MCF 10A (cell line): ENCODE measurements around the gene PDYN. TPM values are rescaled to one million over a fixed set of nuclear protein-coding genes. Genes with fewer than 3 reads are reported as not detected.

Experiments
- BruUV-seq: library from RNA; stranded (reverse); fragments of 400-500 nt; replicated peaks from 2 replicates; lab custom pipeline; 2021; lab: Mats Ljungman, UMichigan
- CTCF ChIA-PET: fragments of 300-600 bp; sonication (Branson Sonifier 250); formaldehyde crosslinking; extraction: SDS; loops from one replicate; lab custom pipeline; 2021; ENCODE audit warnings: antibody characterized with exemption, inconsistent platforms; lab: Yijun Ruan, JAX
- POLR2A ChIA-PET: fragments of 300-600, 350-650 bp; sonication (Branson Sonifier 250); formaldehyde crosslinking; extraction: SDS; loops from one replicate; lab custom pipeline; 2020; ENCODE audit warnings: antibody characterized with exemption, inconsistent platforms; lab: Yijun Ruan, JAX
- DNase-seq: peaks from one replicate; pipeline ENCODE4 v3.0.0-alpha.2; 2018; ENCODE audit not compliant: unreplicated experiment
- H3K27ac Mint-ChIP-seq: one replicate; pipeline ENCODE4 v1.8.0; 2022; ENCODE audit warnings: mild to moderate bottlenecking, low read depth, mixed read lengths; ENCODE audit not compliant: unreplicated experiment
- H3K27me3 Mint-ChIP-seq: one replicate; pipeline ENCODE4 v1.8.0; 2022; ENCODE audit warnings: mixed read lengths; ENCODE audit not compliant: insufficient read depth, unreplicated experiment
- H3K36me3 Mint-ChIP-seq: one replicate; pipeline ENCODE4 v1.8.0; 2022; ENCODE audit warnings: mild to moderate bottlenecking, moderate library complexity, mixed read lengths; ENCODE audit not compliant: insufficient read depth, unreplicated experiment
- H3K4me1 Mint-ChIP-seq: one replicate; pipeline ENCODE4 v1.8.0; 2022; ENCODE audit warnings: mixed read lengths; ENCODE audit not compliant: insufficient read depth, unreplicated experiment
- H3K4me3 Mint-ChIP-seq: one replicate; pipeline ENCODE4 v1.8.0; 2022; ENCODE audit warnings: mild to moderate bottlenecking, moderate library complexity, mixed read lengths; ENCODE audit not compliant: unreplicated experiment
- H3K9me3 Mint-ChIP-seq: one replicate; pipeline ENCODE4 v1.8.0; 2022; ENCODE audit warnings: mixed read lengths; ENCODE audit not compliant: unreplicated experiment
- intact Hi-C: fragments of 100-400 bp; cut with micrococcal nuclease; formaldehyde crosslinking; loops from 2 replicates; pipeline ENCODE4 v1.14.1; 2022
- total RNA-seq: library from RNA; stranded (reverse); gene quantifications from 2 replicates; pipeline ENCODE4 v1.2.3, GENCODE V29; 2022
- TF ChIP-seq, protein P1 (sequence below): fragments of 200-600 bp; IDR thresholded peaks from one replicate; pipeline ENCODE4 v1.8.0; 2022; ENCODE audit warnings: antibody characterized with exemption, mild to moderate bottlenecking; ENCODE audit not compliant: unreplicated experiment

PDYN gene
- total RNA-seq, 1 experiment from 2014 or later, result not detected

DNA sequence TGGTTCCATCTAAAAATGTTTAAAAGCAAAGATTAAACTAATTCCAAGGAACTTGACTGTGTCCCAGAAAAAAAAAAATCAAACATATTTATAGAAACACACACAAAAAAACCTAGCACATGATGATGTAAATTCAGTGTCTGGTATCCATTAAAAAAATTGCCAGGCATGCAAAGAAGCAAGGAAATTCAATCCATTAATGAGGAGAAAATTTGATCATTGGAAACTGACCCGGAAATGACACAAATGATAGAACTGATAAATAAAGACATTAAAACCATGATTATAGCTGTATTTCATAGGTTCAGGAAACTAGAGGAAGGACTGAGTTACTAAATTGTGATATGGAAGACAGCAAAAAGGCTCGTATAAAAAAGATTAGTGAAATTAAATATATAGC, 34.7 kb downstream of the PDYN start:
- CTCF ChIA-PET, result interaction anchor here (0.7 to 2.0 kb wide), 4 partner anchors 10 to 214 kb away, joined by 4 to 12 read pairs (median 4); no protein-coding TSS in a partner anchor
- no peak overlapping the region for H3K4me3 Mint-ChIP-seq
- H3K27me3 Mint-ChIP-seq, result peaks cover 25% of the 10 kb centered on the region
- H3K36me3 Mint-ChIP-seq, result no peaks in the 10 kb centered on the region
- POLR2A ChIA-PET, result interaction anchor here (0.7 to 1.6 kb wide), 8 partner anchors 9 to 872 kb away, joined by 3 to 5 read pairs (median 3); partner anchors contain the start of gene STK35
- H3K9me3 Mint-ChIP-seq, result no peaks in the 10 kb centered on the region
- no peak overlapping the region for H3K27ac Mint-ChIP-seq
- no peaks in the 10 kb centered on the region for H3K4me1 Mint-ChIP-seq
- intact Hi-C loops, result no loop called here
- DNase-seq, result no peak
- TF ChIP-seq, protein P1, sequence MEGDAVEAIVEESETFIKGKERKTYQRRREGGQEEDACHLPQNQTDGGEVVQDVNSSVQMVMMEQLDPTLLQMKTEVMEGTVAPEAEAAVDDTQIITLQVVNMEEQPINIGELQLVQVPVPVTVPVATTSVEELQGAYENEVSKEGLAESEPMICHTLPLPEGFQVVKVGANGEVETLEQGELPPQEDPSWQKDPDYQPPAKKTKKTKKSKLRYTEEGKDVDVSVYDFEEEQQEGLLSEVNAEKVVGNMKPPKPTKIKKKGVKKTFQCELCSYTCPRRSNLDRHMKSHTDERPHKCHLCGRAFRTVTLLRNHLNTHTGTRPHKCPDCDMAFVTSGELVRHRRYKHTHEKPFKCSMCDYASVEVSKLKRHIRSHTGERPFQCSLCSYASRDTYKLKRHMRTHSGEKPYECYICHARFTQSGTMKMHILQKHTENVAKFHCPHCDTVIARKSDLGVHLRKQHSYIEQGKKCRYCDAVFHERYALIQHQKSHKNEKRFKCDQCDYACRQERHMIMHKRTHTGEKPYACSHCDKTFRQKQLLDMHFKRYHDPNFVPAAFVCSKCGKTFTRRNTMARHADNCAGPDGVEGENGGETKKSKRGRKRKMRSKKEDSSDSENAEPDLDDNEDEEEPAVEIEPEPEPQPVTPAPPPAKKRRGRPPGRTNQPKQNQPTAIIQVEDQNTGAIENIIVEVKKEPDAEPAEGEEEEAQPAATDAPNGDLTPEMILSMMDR, result no peak
- BruUV-seq, result no TSS peak

DNA sequence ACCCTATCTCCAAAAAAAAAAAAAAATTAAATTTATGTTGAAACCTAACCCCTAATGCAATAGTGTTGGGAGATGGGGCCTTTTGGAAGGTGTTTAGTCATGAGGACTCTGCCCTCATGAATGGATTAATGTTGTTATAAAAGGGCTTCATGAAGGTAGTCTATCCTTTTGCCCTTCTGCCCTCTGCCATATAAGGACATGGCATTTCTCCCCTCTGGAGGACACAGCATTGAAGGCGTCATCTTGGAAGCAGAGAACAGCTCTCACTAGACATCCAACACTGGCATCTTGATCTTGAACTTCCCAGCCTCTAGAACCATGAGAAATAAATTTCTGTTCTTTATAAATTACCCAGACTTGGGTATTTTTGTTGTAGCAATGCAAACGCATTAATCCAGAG, 35.4 kb downstream of the PDYN start:
- Mint-ChIP-seq H3K4me1 (no peaks in the 10 kb centered on the region), H3K4me3 (no peak overlapping the region), H3K27ac (no peak overlapping the region), H3K36me3 (no peaks in the 10 kb centered on the region), H3K9me3 (no peaks in the 10 kb centered on the region), H3K27me3 (peaks cover 22% of the 10 kb centered on the region)
- intact Hi-C loops, result no loop called here
- TF ChIP-seq, protein P1, result no peak
- BruUV-seq, result no TSS peak
- CTCF ChIA-PET, result interaction anchor here (0.7 to 2.0 kb wide), 5 partner anchors 24 to 214 kb away, joined by 3 to 12 read pairs (median 4); no protein-coding TSS in a partner anchor
- POLR2A ChIA-PET, result interaction anchor here (1.2 to 1.6 kb wide), 3 partner anchors 9 to 24 kb away, joined by 3 to 5 read pairs (median 4); no protein-coding TSS in a partner anchor
- DNase-seq, result no peak

DNA sequence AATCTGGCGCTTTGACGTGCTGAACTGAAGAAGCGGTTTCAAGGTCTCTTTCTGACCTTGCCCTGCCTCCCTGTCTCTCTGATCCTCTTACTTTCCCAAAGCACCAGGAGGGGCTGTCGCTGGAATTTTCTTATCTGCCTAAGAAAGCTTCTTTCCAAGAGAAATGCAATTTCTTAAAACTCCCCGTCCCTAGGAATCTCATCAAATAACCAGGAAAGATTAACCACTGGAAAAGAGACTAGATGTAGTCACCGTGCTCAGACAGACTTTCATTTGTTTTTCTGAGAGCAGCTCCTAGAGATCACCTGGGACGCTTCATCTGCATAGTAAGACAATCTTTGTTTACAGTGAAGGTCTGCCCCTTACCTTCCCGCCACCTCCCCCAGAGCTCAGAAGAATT, 38.6 kb downstream of the PDYN start:
- H3K36me3 Mint-ChIP-seq, result no peaks in the 10 kb centered on the region
- no peaks in the 10 kb centered on the region for H3K9me3 Mint-ChIP-seq
- no peaks in the 10 kb centered on the region for H3K27me3 Mint-ChIP-seq
- DNase-seq, result no peak
- H3K27ac Mint-ChIP-seq, result no peak overlapping the region
- TF ChIP-seq, protein P1, result no peak
- H3K4me3 Mint-ChIP-seq, result no peak overlapping the region
- BruUV-seq, result no TSS peak
- intact Hi-C loops, result no loop called here
- no peaks in the 10 kb centered on the region for H3K4me1 Mint-ChIP-seq
- POLR2A ChIA-PET, result interaction anchor here (0.9 to 1.2 kb wide), 2 partner anchors 10 to 19 kb away, joined by 4 read pairs; no protein-coding TSS in a partner anchor
- CTCF ChIA-PET, result interaction anchor here (1.0 to 2.3 kb wide), 5 partner anchors 10 to 59 kb away, joined by 3 to 15 read pairs (median 3); no protein-coding TSS in a partner anchor

DNA sequence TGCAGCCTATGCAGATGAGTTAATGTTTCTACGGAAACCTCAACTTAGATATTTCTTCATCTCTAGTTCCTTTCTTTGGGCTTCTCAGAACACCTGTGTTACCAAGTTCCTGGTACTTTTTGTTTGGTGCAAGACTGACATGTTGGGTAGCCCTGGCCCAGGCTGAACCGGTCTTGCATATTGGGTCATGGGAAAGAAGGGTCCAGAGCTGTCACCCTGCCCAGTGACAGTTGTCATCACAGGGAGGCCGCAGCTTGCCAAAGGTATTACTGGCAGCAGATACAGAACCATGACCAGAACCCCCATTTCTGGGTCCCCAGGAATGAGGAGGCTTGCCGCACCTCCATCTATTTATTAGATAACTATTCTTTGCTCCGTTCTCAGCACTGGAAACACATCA, 40.2 kb downstream of the PDYN start:
- no TSS peak for BruUV-seq
- CTCF ChIA-PET, result interaction anchor here (0.7 to 2.7 kb wide), 5 partner anchors 11 to 220 kb away, joined by 3 to 20 read pairs (median 4); no protein-coding TSS in a partner anchor
- H3K27me3 Mint-ChIP-seq, result no peaks in the 10 kb centered on the region

More for the DNA sequence above, 40.2 kb downstream of the PDYN start:
- no peak for DNase-seq
- no peaks in the 10 kb centered on the region for H3K4me1 Mint-ChIP-seq
- H3K4me3 Mint-ChIP-seq, result no peak overlapping the region
- intact Hi-C loops, result no loop called here
- H3K9me3 Mint-ChIP-seq, result no peaks in the 10 kb centered on the region
- TF ChIP-seq, protein P1, result no peak
- no peak overlapping the region for H3K27ac Mint-ChIP-seq
- no peaks in the 10 kb centered on the region for H3K36me3 Mint-ChIP-seq
- POLR2A ChIA-PET, result no interaction called here
